T-helper 1 cell treated with Interleukin-12 subunit alpha and Interleukin-12 subunit beta and Interleukin-4 antibody, amounts not matched to agents 30 μg/mL and 1 μg/mL, for 36 hours (primary cell): ENCODE data around the gene GLB1L.
"Not testable (repeated sequence)": the region's sequence is repeated elsewhere in the genome, so short reads cannot be mapped to it uniquely, and the experiment has no call there.

Experiments
- H3K27ac Mint-ChIP-seq: one replicate; pipeline ENCODE4 v1.8.0; 2021; ENCODE audit warnings: mild to moderate bottlenecking, mixed read lengths
- H3K27me3 Mint-ChIP-seq: one replicate; pipeline ENCODE4 v1.8.0; 2021; ENCODE audit warnings: low read depth, mixed read lengths
- H3K36me3 Mint-ChIP-seq: one replicate; pipeline ENCODE4 v1.8.0; 2021; ENCODE audit warnings: low read depth, mixed read lengths
- H3K4me1 Mint-ChIP-seq: one replicate; pipeline ENCODE4 v1.8.0; 2021; ENCODE audit warnings: low read depth, mixed read lengths
- H3K4me3 Mint-ChIP-seq: one replicate; pipeline ENCODE4 v1.8.0; 2021; ENCODE audit warnings: mild to moderate bottlenecking, moderate library complexity, mixed read lengths
- H3K9me3 Mint-ChIP-seq: one replicate; pipeline ENCODE4 v1.8.0; 2021; ENCODE audit warnings: mixed read lengths

Gene GLB1L

DNA sequence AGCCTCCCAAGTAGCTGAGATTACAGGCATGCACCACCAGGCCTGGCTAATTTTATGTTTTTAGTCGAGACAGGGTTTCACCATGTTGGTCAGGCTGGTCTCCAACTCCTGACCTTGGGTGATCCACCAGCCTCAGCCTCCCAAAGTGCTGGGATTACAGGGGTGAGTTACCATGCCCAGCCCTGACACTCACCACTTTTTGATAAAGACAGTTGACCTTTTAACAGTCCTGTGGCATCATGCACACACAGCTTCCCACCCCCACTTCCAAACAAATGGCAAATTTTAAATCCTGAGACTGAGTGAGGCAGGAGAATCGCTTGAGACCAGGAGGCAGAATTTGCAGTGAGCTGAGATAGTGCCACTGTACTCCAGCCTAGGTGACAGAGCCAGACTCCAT, 27.8 kb upstream of the GLB1L start:
- Mint-ChIP-seq H3K4me3 (no peak overlapping the region), H3K9me3 (no peaks in the 10 kb centered on the region), H3K27ac (no peak overlapping the region), H3K36me3 (no peaks in the 10 kb centered on the region), H3K4me1 (peaks cover 9% of the 10 kb centered on the region), H3K27me3 (peaks cover 10% of the 10 kb centered on the region)

DNA sequence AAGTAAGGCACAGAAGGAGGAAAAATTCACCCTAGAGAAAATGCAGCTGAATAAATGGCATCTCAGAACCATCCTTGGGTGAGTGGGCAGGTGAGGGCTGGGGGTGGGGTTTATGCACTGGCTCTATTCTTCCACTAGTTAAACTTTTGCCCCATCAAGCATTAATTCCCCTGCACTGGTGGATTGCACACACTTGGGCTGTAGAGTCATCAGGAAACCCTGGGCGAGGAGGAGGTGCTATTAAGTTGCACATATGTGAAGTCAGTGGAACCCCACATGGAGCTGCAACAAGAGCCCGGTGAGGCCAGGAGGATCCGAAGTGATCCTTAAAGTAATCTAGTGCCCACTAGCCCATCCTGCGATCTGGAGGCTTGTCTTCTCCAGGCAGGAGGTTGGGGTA, 27.1 kb upstream of the GLB1L start:
- H3K9me3 Mint-ChIP-seq = no peaks in the 10 kb centered on the region
- no peak overlapping the region for H3K27ac Mint-ChIP-seq

DNA sequence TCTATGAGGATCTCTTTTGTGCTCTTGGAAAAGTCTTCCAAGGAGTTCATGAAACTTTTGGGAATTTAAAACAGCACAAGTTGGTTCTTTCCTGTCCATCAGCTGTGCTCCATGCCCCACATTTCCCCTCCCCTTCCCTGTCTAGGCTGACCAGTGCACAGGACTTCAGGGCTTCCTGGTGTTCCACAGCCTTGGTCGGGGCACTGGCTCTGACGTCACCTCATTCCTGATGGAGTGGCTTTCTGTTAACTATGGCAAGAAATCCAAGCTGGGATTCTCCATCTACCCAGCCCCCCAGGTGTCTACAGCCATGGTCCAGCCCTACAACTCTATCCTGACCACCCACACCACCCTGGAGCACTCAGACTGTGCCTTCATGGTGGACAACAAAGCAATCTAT, 25.8 kb upstream of the GLB1L start:
- Mint-ChIP-seq H3K27ac (no peak overlapping the region), H3K9me3 (no peaks in the 10 kb centered on the region), H3K4me1 (no peaks in the 10 kb centered on the region), H3K27me3 (peaks cover 10% of the 10 kb centered on the region), H3K4me3 (no peak overlapping the region), H3K36me3 (no peaks in the 10 kb centered on the region)

More for the DNA sequence above, 27.1 kb upstream of the GLB1L start:
- Mint-ChIP-seq H3K27me3 (peaks cover 10% of the 10 kb centered on the region), H3K4me3 (no peak overlapping the region), H3K4me1 (peaks cover 3% of the 10 kb centered on the region), H3K36me3 (no peaks in the 10 kb centered on the region)

DNA sequence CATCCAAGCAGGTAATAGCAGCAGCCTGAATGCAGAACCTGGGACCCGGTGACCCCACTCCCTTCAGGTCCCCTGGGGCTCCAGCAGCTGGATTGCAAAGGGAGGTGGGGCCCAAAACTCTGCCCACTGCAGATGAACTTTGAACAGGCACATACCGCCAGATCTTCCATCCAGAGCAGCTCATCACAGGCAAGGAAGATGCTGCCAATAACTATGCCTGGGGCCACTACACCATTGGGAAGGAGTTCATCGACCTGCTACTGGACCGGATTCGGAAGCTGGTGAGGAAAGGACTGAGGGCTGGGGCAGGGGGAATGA, 24.8 kb upstream of the GLB1L start:
- no peak overlapping the region for H3K27ac Mint-ChIP-seq
- peaks cover 10% of the 10 kb centered on the region for H3K27me3 Mint-ChIP-seq
- H3K4me3 Mint-ChIP-seq = no peak overlapping the region
- H3K4me1 Mint-ChIP-seq = no peaks in the 10 kb centered on the region
- H3K36me3 Mint-ChIP-seq = no peaks in the 10 kb centered on the region
- no peaks in the 10 kb centered on the region for H3K9me3 Mint-ChIP-seq

DNA sequence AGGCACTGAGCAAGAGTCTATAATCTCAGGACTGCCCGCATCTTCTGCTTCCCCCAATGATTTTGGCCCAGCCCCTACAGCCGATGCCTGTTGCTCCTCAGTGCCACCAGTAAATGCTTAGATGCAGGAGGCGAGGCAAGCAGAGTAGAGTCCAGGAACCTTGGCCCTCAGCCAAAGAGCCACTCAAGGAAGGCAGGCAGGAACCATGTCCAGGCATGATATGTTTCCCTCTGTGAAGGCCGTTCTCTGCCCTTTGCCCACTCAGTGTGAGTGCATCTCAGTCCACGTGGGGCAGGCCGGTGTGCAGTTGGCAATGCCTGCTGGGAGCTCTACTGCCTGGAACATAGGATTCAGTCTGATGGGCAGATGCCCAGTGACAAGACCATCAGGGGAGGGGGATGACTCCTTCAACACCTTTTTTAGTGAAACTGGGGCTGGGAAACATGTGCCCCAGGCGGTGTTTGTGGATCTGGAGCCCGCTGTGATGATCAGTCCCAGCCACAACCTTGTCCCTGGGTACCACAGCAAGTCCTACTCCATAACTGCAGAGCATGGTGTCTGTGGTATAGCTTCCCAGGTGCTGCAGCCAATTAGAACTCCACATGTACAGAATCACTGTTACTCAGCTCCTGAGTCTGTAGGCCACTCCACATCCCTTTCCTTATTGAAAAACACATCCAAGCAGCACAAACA, 24.3 kb upstream of the GLB1L start:
- no peak overlapping the region for H3K4me3 Mint-ChIP-seq
- no peaks in the 10 kb centered on the region for H3K4me1 Mint-ChIP-seq
- H3K36me3 Mint-ChIP-seq = no peaks in the 10 kb centered on the region
- H3K27me3 Mint-ChIP-seq = peaks cover 6% of the 10 kb centered on the region
- no peaks in the 10 kb centered on the region for H3K9me3 Mint-ChIP-seq
- H3K27ac Mint-ChIP-seq = no peak overlapping the region

DNA sequence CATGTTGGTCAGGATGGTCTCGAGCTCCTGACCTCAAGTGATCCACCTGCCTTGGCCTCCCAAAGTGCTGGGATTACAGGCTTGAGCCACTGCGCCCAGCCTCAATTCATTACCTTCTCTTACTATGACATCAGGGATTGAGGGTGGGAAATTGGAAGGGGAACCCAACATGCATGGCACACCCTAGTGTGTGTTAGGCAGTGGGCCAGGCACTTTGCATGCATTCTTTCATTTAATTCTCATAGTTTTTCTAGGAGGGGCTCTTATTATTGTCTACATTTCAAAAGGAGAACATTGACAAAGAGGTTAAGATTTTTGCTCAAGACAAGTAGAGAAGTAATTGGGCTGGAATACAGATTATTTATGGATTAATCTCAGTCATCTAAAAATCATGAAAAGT, 23.1 kb upstream of the GLB1L start:
- no peaks in the 10 kb centered on the region for H3K4me1 Mint-ChIP-seq
- H3K36me3 Mint-ChIP-seq = no peaks in the 10 kb centered on the region
- H3K27ac Mint-ChIP-seq = no peak overlapping the region
- H3K4me3 Mint-ChIP-seq = no peak overlapping the region
- no peaks in the 10 kb centered on the region for H3K9me3 Mint-ChIP-seq
- H3K27me3 Mint-ChIP-seq = peaks cover 6% of the 10 kb centered on the region

DNA sequence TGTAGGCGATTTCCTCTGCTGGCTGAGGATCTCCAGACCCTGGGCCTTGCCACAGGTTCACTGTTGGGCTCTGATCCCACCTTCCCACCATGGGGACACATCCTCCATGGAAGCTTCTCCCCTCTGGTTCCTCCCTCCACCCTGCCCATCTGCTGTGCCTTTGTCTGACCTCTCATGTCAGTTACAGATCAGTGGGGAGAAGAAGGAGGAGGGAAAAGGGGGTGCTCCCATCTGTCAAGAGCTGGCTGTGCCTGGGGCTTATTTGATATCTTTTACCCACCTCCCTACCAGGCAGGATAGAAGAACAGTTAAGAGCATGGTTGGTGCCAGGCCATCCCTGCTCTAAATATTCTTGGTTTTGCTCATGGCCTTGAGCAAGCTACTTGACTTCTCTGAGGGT, 21.6 kb upstream of the GLB1L start:
- H3K4me3 Mint-ChIP-seq = no peak overlapping the region
- H3K36me3 Mint-ChIP-seq = no peaks in the 10 kb centered on the region
- H3K27me3 Mint-ChIP-seq = peaks cover 9% of the 10 kb centered on the region
- H3K9me3 Mint-ChIP-seq = no peaks in the 10 kb centered on the region
- H3K4me1 Mint-ChIP-seq = no peaks in the 10 kb centered on the region
- H3K27ac Mint-ChIP-seq = no peak overlapping the region

DNA sequence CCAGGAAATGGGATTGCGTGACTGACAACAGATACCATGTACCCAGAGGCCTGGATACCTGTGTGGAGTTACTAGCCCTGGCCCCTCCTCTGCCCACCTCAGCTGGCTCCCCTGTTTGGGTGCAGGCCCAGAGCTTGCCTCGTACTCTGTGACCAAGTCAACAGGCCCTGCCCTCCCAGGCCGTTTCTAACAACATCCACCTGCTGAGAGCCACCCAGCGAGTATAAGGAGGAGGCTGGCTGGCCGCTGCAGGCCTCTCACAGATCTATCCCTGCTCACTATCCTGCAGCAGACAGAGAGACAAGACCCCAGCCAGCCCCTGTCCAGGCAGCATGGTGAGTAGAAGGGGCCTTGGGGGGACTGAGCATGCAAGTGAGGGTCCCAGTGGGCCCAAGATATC, 21.0 kb upstream of the GLB1L start:
- Mint-ChIP-seq H3K4me3 (no peak overlapping the region), H3K36me3 (no peaks in the 10 kb centered on the region), H3K27ac (no peak overlapping the region), H3K4me1 (no peaks in the 10 kb centered on the region), H3K9me3 (no peaks in the 10 kb centered on the region), H3K27me3 (peaks cover 14% of the 10 kb centered on the region)

DNA sequence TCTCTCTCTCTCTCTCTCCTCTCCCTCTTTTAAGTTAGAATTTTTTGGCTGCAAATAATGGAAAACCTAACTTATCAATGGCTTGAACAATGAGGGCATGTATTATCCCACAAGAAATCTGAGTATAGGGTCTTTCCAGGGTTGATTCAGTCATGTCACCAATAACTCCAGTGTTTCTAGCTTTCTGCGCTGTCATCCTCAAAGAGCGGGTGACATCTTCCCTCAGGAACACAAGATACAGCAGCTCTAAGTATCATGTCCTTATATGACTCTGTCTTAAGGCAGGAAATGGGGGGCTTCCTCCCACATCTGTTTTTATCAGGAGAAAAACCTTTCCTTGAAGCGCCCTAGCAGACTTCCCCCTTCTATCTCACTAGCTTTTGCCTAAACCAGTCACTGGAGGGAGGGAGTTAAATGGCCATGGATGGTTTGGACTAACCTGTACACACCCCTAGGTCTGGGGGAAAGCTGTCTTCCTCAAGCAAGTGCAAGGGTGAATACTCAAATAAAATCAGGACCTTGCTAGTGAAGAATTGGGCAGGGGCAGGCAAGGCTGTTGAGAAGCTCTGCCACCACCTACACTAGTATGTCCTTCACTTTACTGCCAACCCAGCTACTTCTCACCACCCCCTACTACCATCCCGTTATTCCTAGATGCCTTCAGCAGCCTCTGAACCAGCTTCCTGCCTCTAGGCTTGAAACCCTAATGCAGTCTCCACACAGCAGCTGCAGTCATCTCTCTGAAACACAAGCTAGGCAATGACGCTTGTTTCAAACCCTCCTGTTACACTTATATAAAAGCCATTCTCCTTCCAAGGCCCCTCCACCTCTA, 16.0 kb upstream of the GLB1L start:
- Mint-ChIP-seq H3K27me3 (peaks cover 31% of the 10 kb centered on the region), H3K27ac (no peak overlapping the region), H3K4me1 (no peaks in the 10 kb centered on the region), H3K4me3 (no peak overlapping the region), H3K9me3 (no peaks in the 10 kb centered on the region), H3K36me3 (no peaks in the 10 kb centered on the region)

DNA sequence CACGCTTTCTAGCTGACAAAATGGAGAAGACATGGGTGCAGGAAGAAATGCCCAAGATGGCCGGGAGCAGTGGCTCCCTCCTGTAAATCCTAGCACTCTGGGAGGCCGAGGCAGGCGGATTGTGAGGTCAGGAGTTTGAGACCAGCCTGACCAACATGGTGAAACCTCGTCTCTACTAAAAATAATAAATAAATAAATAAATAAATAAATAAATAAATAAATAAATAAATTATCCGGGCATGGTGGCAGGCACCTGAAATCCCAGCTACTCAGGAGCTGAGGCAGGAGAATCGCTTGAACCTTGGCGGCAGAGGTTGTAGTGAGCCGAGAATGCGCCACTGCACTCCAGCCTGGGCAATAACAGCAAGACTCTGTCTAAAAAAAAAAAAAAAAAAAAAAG, 13.7 kb upstream of the GLB1L start:
- H3K27me3 Mint-ChIP-seq = peaks cover 31% of the 10 kb centered on the region
- not testable (repeated sequence) for H3K27ac Mint-ChIP-seq, H3K9me3 Mint-ChIP-seq

DNA sequence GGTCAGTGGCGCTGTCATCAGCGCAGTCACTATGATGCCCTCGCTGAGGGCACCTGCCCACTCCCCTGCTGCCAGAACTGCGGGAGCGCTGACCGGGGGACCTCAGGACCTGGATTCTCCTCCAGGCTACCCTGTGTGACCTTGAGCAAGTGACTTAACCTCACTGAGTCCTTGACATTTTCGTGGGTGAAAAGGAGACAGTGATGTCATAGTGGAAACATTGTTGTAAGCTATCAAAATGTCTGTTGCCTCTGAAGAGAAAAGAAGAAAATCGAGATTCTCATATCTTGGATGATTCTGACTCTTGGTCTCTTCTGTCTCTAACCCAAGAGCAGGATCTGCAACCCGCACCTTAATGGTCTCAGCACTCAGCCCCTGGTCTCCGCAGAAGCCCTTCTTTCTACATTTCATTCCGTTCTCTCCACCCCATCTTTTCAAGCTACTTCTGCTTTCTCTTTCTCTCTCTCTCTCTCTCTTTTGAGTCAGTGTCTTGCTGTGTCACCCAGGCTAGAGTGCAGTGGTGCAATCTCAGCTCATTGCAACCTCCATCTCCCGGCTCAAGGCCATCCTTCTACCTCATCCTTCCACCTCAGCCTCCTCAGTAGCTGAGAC, 9.5 kb upstream of the GLB1L start:
- Mint-ChIP-seq H3K36me3 (peaks cover 35% of the 10 kb centered on the region), H3K9me3 (no peaks in the 10 kb centered on the region), H3K4me1 (peaks cover 35% of the 10 kb centered on the region), H3K27ac (peak overlapping the region; percentile 95), H3K27me3 (peaks cover 3% of the 10 kb centered on the region), H3K4me3 (peak overlapping the region; percentile 83)

More for the DNA sequence above, 13.7 kb upstream of the GLB1L start:
- not testable (repeated sequence) for H3K36me3 Mint-ChIP-seq, H3K4me3 Mint-ChIP-seq
- peaks cover 11% of the 10 kb centered on the region for H3K4me1 Mint-ChIP-seq

DNA sequence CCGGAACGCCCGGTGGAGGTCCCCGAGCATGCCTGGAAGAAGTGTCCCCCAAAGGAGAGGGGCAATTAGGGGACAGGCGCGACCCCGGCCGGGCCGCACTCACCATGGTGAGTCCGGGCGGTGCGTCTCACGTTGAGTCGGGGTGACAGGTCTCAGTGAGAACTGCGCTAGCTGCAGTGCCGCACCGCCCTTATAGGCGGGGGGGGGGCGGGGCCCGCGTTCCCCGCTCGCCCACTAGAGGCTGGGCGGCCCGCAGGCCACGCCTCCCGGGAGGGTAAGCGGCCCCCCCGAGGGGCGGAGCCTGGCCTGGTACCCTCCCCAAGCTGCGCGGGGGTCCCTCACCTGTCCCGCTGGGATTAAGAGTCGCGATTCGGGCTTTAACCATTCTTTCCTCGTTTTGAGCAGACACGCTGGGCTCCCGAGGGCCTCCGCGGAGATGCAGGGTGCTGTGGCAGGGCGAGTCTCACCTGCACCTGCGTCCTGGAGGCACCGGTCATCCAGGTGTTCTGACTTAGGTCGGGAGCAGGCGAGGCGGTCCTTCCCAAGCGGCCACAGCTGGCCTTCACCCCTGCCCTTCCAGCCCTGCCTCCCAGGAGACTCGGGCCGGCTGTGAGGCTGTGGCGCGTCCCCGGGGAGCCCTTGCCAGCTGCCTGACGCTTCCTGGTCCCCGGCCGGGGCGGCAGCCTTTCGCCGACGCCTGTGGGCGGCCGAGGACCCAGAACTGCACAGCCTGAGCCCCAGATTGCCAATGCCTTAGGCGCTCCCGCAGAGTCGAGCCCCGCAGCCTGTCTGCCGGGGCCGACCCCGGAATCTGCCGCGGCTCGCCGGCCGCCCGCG, 8.7 kb upstream of the GLB1L start, which contains the start of gene TUBA4A:
Gene TUBA4A, minus strand, starts transcription at position 166 of the 837 bp plus-strand sequence. Its CDS starts 60 bp downstream, at position 106.
- no peaks in the 10 kb centered on the region for H3K9me3 Mint-ChIP-seq
- H3K4me1 Mint-ChIP-seq = peaks cover 42% of the 10 kb centered on the region
- peak within 1 kb of the TSS; percentile 97 for H3K27ac Mint-ChIP-seq
- H3K4me3 Mint-ChIP-seq = peak within 1 kb of the TSS; percentile 99
- H3K27me3 Mint-ChIP-seq = no peaks in the 10 kb centered on the region
- peaks cover 43% of the 10 kb centered on the region for H3K36me3 Mint-ChIP-seq

DNA sequence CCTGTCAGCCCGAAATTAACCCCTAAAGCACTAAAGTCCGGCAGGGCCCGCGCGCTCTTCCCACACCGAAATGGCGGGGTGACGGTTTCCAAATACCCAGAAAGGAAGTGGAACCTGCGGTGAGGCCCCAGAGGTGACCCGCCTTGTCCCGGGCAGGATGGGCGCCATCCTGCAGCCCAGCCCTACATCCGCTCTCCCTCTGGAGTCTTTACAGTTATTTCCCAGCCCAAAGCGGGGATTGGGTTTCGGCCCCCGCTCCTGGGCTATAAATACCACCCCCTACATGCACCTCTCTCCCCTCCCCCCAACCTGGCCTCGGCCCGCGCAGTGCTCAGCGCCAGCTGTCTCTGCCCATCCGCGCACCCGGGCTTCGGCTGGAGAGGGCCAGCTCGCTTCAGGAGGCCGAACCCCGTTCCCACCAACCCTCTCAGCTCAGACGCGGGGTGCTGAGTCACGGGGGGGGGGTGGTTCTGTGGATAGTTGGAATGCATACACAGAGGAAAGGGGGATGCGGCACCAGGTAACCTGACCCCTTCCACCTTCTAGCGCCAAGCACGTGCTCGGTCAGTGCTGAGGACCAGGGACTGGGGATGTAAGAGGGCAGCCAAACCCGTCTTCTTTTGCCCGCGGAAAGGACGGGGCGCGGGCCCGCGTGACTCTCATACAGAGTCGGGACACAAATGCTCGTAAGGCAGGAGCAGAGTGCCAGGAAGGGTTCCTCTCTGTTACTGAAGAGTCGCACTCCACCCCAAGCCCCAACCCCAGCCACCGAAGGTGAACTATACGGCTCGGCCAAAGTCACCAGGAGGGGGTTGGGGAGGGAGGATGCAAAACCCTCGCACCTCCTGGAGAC, 7.9 kb upstream of the GLB1L start, which contains the start of gene TUBA4B:
Gene TUBA4B, plus strand, starts transcription at position 344 of the 853 bp plus-strand sequence. Its CDS starts 165 bp downstream, at position 509.
- no peaks in the 10 kb centered on the region for H3K27me3 Mint-ChIP-seq
- no peaks in the 10 kb centered on the region for H3K9me3 Mint-ChIP-seq
- H3K27ac Mint-ChIP-seq = peak within 1 kb of the TSS; percentile 97
- peaks cover 50% of the 10 kb centered on the region for H3K4me1 Mint-ChIP-seq
- peak within 1 kb of the TSS; percentile 99 for H3K4me3 Mint-ChIP-seq
- peaks cover 51% of the 10 kb centered on the region for H3K36me3 Mint-ChIP-seq
